SU-DHL-6 (cell line): ENCODE data around the gene TTC27.

Experiments
- H2AFZ ChIP-seq: fragments of 200-600 bp; sonication (generic); 2 replicates; pipeline ENCODE4 v1.6.1; 2014; ENCODE audit warnings: low read depth, mild to moderate bottlenecking, moderate library complexity, mixed read lengths, antibody characterized with exemption, low read length; ENCODE audit not compliant: severe bottlenecking
- H3F3A ChIP-seq: fragments of 200-600 bp; shearing (Covaris generic); 2 replicates; pipeline ENCODE4 v1.6.0; 2016; ENCODE audit warnings: antibody characterized with exemption, mild to moderate bottlenecking; ENCODE audit not compliant: insufficient read depth
- H3K27ac ChIP-seq: fragments of 200-600 bp; sonication (generic); 2 replicates; pipeline ENCODE4 v1.5.1; 2016; ENCODE audit warnings: low read depth, mild to moderate bottlenecking, low read length, moderate library complexity, mixed read lengths
- H3K27me3 ChIP-seq: fragments of 200-600 bp; sonication (generic), shearing (Covaris generic); 2 replicates; pipeline ENCODE4 v1.6.0; 2014; ENCODE audit warnings: mild to moderate bottlenecking, low read length
- H3K36me3 ChIP-seq: fragments of 200-600 bp; sonication (generic); 2 replicates; pipeline ENCODE4 v1.6.1; 2014; ENCODE audit warnings: mild to moderate bottlenecking, low read length, mixed read lengths
- H3K4me2 ChIP-seq: fragments of 300-600, 200-600 bp; shearing (Covaris generic), sonication (generic); 2 replicates; pipeline ENCODE4 v1.6.0; 2014; ENCODE audit warnings: low read length, low read depth, mild to moderate bottlenecking; ENCODE audit not compliant: poor library complexity, severe bottlenecking
- H3K4me3 ChIP-seq: fragments of 200-600 bp; sonication (generic); 2 replicates; pipeline ENCODE4 v1.5.1; 2014; ENCODE audit warnings: antibody characterized with exemption, low read length, mild to moderate bottlenecking, mixed read lengths; ENCODE audit not compliant: insufficient read depth, poor library complexity, severe bottlenecking
- H3K79me2 ChIP-seq: fragments of 200-600 bp; sonication (generic); 2 replicates; pipeline ENCODE4 v1.6.1; 2014; ENCODE audit warnings: mild to moderate bottlenecking, low read length, moderate library complexity; ENCODE audit not compliant: insufficient read depth
- H3K9ac ChIP-seq: fragments of 200-600 bp; sonication (generic); 2 replicates; pipeline ENCODE4 v1.7.0; 2014; ENCODE audit warnings: mild to moderate bottlenecking, low read length
- H3K9me2 ChIP-seq: fragments of 200-600 bp; sonication (generic); replicated peaks from 2 replicates; pipeline ENCODE4 v1.6.1; 2014; ENCODE audit warnings: low read length; ENCODE audit not compliant: insufficient read depth
- H3K9me3 ChIP-seq: fragments of 200-600 bp; sonication (generic); 2 replicates; pipeline ENCODE4 v1.6.1; 2014; ENCODE audit warnings: low read length, mixed read lengths; ENCODE audit not compliant: insufficient read depth
- H4K20me1 ChIP-seq: fragments of 200-600 bp; sonication (generic); 2 replicates; pipeline ENCODE4 v1.6.1; 2014; ENCODE audit warnings: low read depth, mild to moderate bottlenecking, antibody characterized with exemption, low read length, moderate library complexity, mixed read lengths
- EZH2phosphoT487 ChIP-seq: fragments of 200-600 bp; sonication (generic), shearing (Covaris generic); conservative IDR thresholded peaks from 2 replicates; pipeline ENCODE4 v1.6.1; 2018; ENCODE audit warnings: mild to moderate bottlenecking, antibody characterized with exemption, low read length, moderate library complexity, mixed read lengths
- TF ChIP-seq, protein P1 (sequence below): fragments of 200-600 bp; sonication (generic); IDR thresholded peaks from one replicate; pipeline ENCODE4 v1.5.1; 2017; ENCODE audit warnings: antibody characterized with exemption, mild to moderate bottlenecking, low read length, moderate library complexity; ENCODE audit not compliant: insufficient read depth, poor library complexity, severe bottlenecking

TTC27 gene

DNA sequence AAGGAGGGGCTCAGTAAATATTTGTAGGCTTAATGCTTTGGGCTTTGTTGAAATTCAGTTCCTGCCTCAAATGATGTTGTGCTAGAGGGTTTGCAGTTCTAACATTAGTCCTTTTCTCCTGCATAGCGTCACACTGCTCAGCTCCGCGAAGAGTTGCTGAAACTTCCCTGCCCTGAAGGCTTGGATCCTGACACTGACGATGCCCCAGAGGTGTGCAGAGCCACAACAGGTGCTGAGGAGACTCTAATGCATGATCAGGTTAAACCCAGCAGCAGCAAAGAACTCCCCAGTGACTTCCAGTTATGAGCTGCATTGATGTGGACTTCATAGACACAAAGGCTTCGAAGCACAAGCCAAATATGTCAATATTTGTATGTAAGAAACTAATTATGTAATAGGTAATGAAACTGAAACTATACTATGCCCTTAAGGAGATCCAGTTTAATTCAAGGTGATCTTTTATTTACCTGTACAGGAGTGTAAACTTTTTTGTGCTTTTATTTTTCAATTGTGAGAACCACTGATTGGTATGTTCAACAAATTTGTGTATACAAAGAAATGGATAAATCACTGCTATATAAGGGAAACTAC, 10.2 kb upstream of the TTC27 start:
- TF ChIP-seq, protein P1, sequence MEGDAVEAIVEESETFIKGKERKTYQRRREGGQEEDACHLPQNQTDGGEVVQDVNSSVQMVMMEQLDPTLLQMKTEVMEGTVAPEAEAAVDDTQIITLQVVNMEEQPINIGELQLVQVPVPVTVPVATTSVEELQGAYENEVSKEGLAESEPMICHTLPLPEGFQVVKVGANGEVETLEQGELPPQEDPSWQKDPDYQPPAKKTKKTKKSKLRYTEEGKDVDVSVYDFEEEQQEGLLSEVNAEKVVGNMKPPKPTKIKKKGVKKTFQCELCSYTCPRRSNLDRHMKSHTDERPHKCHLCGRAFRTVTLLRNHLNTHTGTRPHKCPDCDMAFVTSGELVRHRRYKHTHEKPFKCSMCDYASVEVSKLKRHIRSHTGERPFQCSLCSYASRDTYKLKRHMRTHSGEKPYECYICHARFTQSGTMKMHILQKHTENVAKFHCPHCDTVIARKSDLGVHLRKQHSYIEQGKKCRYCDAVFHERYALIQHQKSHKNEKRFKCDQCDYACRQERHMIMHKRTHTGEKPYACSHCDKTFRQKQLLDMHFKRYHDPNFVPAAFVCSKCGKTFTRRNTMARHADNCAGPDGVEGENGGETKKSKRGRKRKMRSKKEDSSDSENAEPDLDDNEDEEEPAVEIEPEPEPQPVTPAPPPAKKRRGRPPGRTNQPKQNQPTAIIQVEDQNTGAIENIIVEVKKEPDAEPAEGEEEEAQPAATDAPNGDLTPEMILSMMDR: no peak
- TF ChIP-seq EZH2phosphoT487: no peak

GRCh38 chr2:32622570-32623310, 5.1 kb upstream of the TTC27 start:
- H3K36me3 ChIP-seq: peaks cover 10% of the 10 kb centered on the region; the same call in 1 of the 2 replicates
- H3K9ac ChIP-seq: no peak overlapping the region
- H2AFZ ChIP-seq: no peak overlapping the region
- TF ChIP-seq, protein P1: no peak
- TF ChIP-seq EZH2phosphoT487: no peak
- no peak overlapping the region for H3K27ac ChIP-seq
- no peaks in the 10 kb centered on the region for H3K9me3 ChIP-seq
- H3K79me2 ChIP-seq: no peaks in the 10 kb centered on the region
- H3F3A ChIP-seq: peaks cover 24% of the 10 kb centered on the region
- no peaks in the 10 kb centered on the region for H4K20me1 ChIP-seq
- no peaks in the 10 kb centered on the region for H3K27me3 ChIP-seq
- H3K4me2 ChIP-seq: no peak overlapping the region
- no peak overlapping the region for H3K4me3 ChIP-seq
- no peaks in the 10 kb centered on the region for H3K9me2 ChIP-seq

More for the DNA sequence above, 10.2 kb upstream of the TTC27 start:
- Histone ChIP-seq H3K27ac (no peak overlapping the region), H3K9me2 (no peaks in the 10 kb centered on the region), H3K9ac (no peak overlapping the region), H3K36me3 (peaks cover 18% of the 10 kb centered on the region; the same call in 1 of the 2 replicates), H4K20me1 (no peaks in the 10 kb centered on the region), H2AFZ (no peak overlapping the region), H3F3A (no peaks in the 10 kb centered on the region; the same call in 1 of the 2 replicates), H3K4me2 (no peak overlapping the region), H3K79me2 (no peaks in the 10 kb centered on the region), H3K4me3 (no peak overlapping the region), H3K9me3 (no peaks in the 10 kb centered on the region), H3K27me3 (no peaks in the 10 kb centered on the region)

- Histone ChIP-seq H3K79me2 (peaks cover 2% of the 10 kb centered on the region; the same call in 1 of the 2 replicates), H3K4me2 (no peak overlapping the region), H3K9ac (no peak overlapping the region), H3K36me3 (peaks cover 6% of the 10 kb centered on the region; the same call in 1 of the 2 replicates), H4K20me1 (no peaks in the 10 kb centered on the region), H3K4me3 (no peak overlapping the region), H3F3A (peaks cover 24% of the 10 kb centered on the region), H3K27ac (no peak overlapping the region), H3K27me3 (no peaks in the 10 kb centered on the region), H2AFZ (no peak overlapping the region), H3K9me2 (no peaks in the 10 kb centered on the region), H3K9me3 (no peaks in the 10 kb centered on the region)
- no peak for TF ChIP-seq EZH2phosphoT487
- TF ChIP-seq, protein P1: no peak
Measured at GRCh38 chr2:32623311-32623706, 4.5 kb upstream of the TTC27 start.
